Motor neuron (in vitro differentiated cells): ENCODE measurements around the gene ZACN. TPM values are rescaled to one million over a fixed set of nuclear protein-coding genes. Genes with fewer than 3 reads are reported as not detected.

ENCODE experiments used
- ATAC-seq, 8 experiments: fragments of 200-7000 bp; cut with Tn5 transposase; replicated peaks in 6 of 8; 2 replicates each; pipeline ENCODE4 v1.8.0; 2021; ENCODE audit warnings: mild to moderate bottlenecking in 8 of 8, moderate library complexity in 8 of 8
- H3K27ac ChIP-seq, 2 donors: fragments of 250-450 bp; sonication (Bioruptor Pico); 2 replicates each; pipeline ENCODE4 v1.9.0; 2021; ENCODE audit warnings: antibody characterized with exemption in 2 of 2, mild to moderate bottlenecking in 2 of 2, moderate library complexity in 1 of 2
- H3K4me1 ChIP-seq, 2 donors: fragments of 250-450 bp; sonication (Bioruptor Pico); replicated peaks in 1 of 2; 2 replicates each; pipeline ENCODE4 v1.6.1; 2021; ENCODE audit warnings: antibody characterized with exemption in 2 of 2, mild to moderate bottlenecking in 2 of 2, moderate library complexity in 1 of 2
- H3K4me3 ChIP-seq, 5 donors: fragments of 250-450 bp; sonication (Bioruptor Pico); 2 replicates each; pipeline ENCODE4 v1.9.0; 2021; ENCODE audit warnings: antibody characterized with exemption in 5 of 5, mild to moderate bottlenecking in 5 of 5, moderate library complexity in 4 of 5
- WGBS, 10 experiments: fragments of 450-650 bp; shearing (Covaris generic); methylation state at CpG; one replicate each; pipeline ENCODE4 v1.0.0; 2022; 5-methylcytosine and 5-hydroxymethylcytosine counted together
- in situ Hi-C, 9 experiments: fragments of 400-800 bp; cut with MboI; loops; one replicate each; pipeline ENCODE4 v1.15.0; 2021; ENCODE audit warnings: low sequenced_read_pairs in 9 of 9, low pct_unique_long_range_greater_than_20kb in 2 of 9; ENCODE audit not compliant: unreplicated experiment in 9 of 9
- total RNA-seq, 8 experiments: library from RNA; unstranded; fragments of 300-600 nt; gene quantifications; 2 replicates each; pipeline versions ENCODE4 v1.2.3 to v1.2.4, GENCODE V29; 2022

The ZACN gene
- total RNA-seq, 8 experiments from 2014 or later, result 13.1 to 37.3 (median 20.9) TPM

GRCh38 chr17:76088868-76089576, 10.0 kb downstream of the ZACN start:
- Histone ChIP-seq H3K4me1 (peaks cover 0 to 29% of the 10 kb centered on the region in 2 donors), H3K27ac (no peak overlapping the region), H3K4me3 (no peak overlapping the region)
- in situ Hi-C loops, result no loop called here
- 83 to 95% methylated on average over 2 to 11 of the region's 25 CpGs; no CpG with 5 or more reads in 8 of the 10 experiments for WGBS, 10 experiments
- no peak for ATAC-seq

GRCh38 chr17:76089680-76090516, 10.9 kb downstream of the ZACN start:
- peak in 2 of 8 experiments; percentile 8 to 14 for ATAC-seq
- Histone ChIP-seq H3K27ac (peak overlapping the region in 1 of 2 donors; percentile 84), H3K4me3 (no peak overlapping the region), H3K4me1 (peaks cover 0 to 29% of the 10 kb centered on the region in 2 donors)
- 80 to 100% (median 84%) methylated on average over 2 to 8 of the region's 32 CpGs; no CpG with 5 or more reads in 5 of the 10 experiments for WGBS, 10 experiments
- in situ Hi-C loops, result no loop called here

GRCh38 chr17:76090517-76091129, 11.6 kb downstream of the ZACN start:
- ATAC-seq, result peak in 5 of 8 experiments; percentile 39 to 88 (median 65)
- peak overlapping the region in 1 of 2 donors; percentile 84 for H3K27ac ChIP-seq
- no peak overlapping the region for H3K4me3 ChIP-seq
- in situ Hi-C loops, result no loop called here
- peaks cover 0 to 29% of the 10 kb centered on the region in 2 donors for H3K4me1 ChIP-seq
- 57 to 60% (median 58%) methylated on average over 1 to 7 of the region's 17 CpGs; no CpG with 5 or more reads in 7 of the 10 experiments for WGBS, 10 experiments

- in situ Hi-C loops, result no loop called here
- WGBS, 10 experiments, result 60 to 100% (median 71%) methylated on average over 1 to 13 of the region's 23 CpGs; no CpG with 5 or more reads in 1 of the 10 experiments
- peaks cover 0 to 29% of the 10 kb centered on the region in 2 donors for H3K4me1 ChIP-seq
- no peak overlapping the region for H3K4me3 ChIP-seq
- no peak for ATAC-seq
- H3K27ac ChIP-seq, result peak overlapping the region in 1 of 2 donors; percentile 84
Measured at GRCh38 chr17:76091526-76092286, 12.7 kb downstream of the ZACN start.

DNA sequence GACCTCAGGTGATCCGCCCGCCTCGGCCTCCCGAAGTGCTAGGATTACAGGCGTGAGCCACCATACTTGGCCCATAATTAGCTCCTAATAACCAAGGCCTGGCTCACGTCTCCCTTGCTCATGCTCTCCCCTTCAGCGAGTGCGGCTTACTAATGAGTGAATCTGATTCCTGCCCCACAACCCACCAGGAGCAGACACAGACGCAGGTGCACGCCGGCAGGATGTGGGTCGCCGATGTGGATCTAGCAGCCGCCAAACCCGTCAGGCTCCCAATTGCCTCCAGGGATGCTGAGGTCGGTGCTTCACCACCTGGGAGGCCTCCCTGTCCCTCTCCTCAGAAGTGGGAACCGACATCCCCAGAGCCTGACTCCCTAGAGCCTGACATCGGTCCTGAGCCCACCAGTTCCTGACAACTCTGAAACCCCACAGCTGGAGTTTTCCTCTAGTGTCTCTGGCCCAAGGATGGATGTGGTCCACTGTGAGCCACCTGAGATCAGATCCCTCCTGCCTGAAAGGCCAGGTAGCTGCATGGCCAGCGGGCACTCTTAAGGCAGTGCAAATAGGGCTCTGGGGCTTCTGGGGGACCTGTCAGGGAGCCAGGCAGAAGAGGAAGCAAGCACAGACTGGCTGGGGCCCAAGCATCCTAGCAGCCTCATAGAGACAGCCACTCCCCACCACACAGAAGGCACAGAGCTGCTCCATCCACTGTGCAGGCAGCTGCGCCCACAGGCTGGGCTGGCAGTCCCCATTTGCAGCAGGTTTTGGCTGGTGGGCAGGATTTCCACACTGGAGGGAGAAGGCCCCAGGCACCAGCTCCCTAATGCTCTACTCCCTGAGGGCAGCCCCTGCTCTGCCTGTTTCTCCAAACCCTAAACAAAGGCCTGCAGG, 13.8 kb downstream of the ZACN start:
- Histone ChIP-seq H3K27ac (no peak overlapping the region), H3K4me3 (no peak overlapping the region), H3K4me1 (peaks cover 0 to 29% of the 10 kb centered on the region in 2 donors)
- in situ Hi-C loops, result no loop called here
- WGBS, 10 experiments, result 100% methylated on average over 1 to 4 of the region's 20 CpGs; no CpG with 5 or more reads in 5 of the 10 experiments
- ATAC-seq, result no peak

- no peak overlapping the region for H3K4me3 ChIP-seq
- WGBS, 10 experiments, result 60 to 100% (median 96%) methylated on average over 3 to 8 of the region's 11 CpGs; no CpG with 5 or more reads in 5 of the 10 experiments
- peaks cover 0 to 28% of the 10 kb centered on the region in 2 donors for H3K4me1 ChIP-seq
- in situ Hi-C loops, result no loop called here
- H3K27ac ChIP-seq, result no peak overlapping the region
- no peak for ATAC-seq
Measured at GRCh38 chr17:76094046-76094445, 15.1 kb downstream of the ZACN start.

DNA sequence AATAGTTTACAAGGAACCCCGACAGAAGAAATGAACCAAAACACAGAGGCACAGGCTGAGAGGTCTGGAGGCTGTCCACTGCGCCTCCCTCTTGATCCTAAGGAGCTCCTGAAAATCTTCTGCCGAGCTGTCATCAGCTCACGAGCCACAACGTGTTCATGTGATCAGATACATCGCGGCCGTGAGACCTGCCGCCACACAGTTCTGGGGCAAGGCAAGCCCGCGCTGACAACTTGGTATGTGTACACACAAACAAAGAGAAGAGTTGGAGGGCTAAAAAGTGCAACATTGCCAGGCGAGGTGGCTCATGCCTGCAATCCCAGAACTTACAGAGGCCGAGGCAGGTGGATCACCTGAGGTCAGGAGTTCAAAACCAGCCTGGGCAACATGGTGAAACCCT, 17.0 kb downstream of the ZACN start:
- in situ Hi-C loops, result no loop called here
- ATAC-seq, result no peak
- Histone ChIP-seq H3K4me1 (peaks cover 0 to 10% of the 10 kb centered on the region in 2 donors), H3K27ac (no peak overlapping the region), H3K4me3 (no peak overlapping the region)
- WGBS, 10 experiments, result 89 to 100% (median 94%) methylated on average over 1 to 7 of the region's 13 CpGs; no CpG with 5 or more reads in 3 of the 10 experiments

DNA sequence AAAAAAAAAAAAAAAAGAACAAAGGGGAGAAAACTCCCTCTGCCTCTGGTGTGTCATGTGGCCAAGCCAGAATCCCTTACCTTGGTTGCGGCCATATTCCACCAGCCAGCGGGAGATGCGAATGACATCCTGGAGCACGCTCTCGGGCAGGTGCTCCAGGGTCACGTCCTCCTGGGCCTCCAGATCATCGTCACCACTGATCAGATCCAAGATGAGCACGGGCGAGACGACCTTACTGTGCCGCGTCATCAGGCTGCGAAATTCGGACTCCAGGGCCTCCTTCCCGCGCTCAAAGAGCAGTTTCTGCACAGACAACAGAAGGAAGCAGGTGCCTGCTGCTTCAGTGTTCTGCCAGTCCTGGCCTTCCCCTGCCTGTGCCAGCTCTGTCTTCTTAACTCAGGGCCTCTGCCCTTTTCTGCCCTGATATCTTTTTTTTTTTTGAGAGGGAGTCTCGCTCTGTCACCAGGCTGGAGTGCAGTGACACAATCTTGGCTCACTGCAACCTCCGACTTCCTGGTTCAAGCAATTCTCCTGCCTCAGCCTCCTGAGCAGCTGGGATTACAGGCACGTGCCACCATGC, 18.8 kb downstream of the ZACN start:
- peaks cover 5% of the 10 kb centered on the region in 2 donors for H3K4me1 ChIP-seq
- H3K4me3 ChIP-seq, result no peak overlapping the region
- in situ Hi-C loops, result no loop called here
- ATAC-seq, result no peak
- H3K27ac ChIP-seq, result no peak overlapping the region
- WGBS, 10 experiments, result 68 to 100% (median 97%) methylated on average over 2 to 14 of the region's 19 CpGs; no CpG with 5 or more reads in 2 of the 10 experiments

DNA sequence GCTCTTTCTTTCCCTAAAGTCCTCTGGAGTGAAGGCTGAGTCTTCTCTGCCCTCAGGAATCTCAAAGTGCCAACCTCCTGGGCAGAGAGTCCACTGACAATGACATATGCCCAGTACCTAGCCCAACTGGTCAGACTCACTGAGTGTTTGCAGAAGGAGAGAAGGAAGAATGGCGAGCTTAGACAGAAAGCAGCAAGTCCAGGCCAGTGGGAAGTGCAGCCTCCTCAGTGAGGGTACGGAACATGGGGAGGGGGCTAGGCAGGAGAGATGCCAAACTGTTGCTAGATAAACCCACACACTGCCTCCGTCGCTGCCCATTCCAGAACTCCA, 23.9 kb downstream of the ZACN start:
- peaks cover 10 to 12% of the 10 kb centered on the region in 2 donors for H3K4me1 ChIP-seq
- peak in 3 of 8 experiments; percentile 5 to 15 (median 7) for ATAC-seq
- 0 to 20% (median 4%) methylated on average over 1 to 4 of the region's 4 CpGs; no CpG with 5 or more reads in 7 of the 10 experiments for WGBS, 10 experiments
- H3K27ac ChIP-seq, result peak overlapping the region; percentile 94 to 95
- in situ Hi-C loops, result loop anchor here in 7 of 9 experiments (25.0 kb wide), 1 partner anchor 184 kb away; no protein-coding TSS in a partner anchor
- peak overlapping the region; percentile 50 to 86 (median 71) for H3K4me3 ChIP-seq

- H3K4me3 ChIP-seq, result peak within 1 kb of the TSS; percentile 50 to 86 (median 71)
- peak within 1 kb of the TSS; percentile 94 to 95 for H3K27ac ChIP-seq
- H3K4me1 ChIP-seq, result peaks cover 10 to 12% of the 10 kb centered on the region in 2 donors
- in situ Hi-C loops, result loop anchor here in 7 of 9 experiments (25.0 kb wide), 1 partner anchor 184 kb away; no protein-coding TSS in a partner anchor
- WGBS, 10 experiments, result 0 to 8% (median 4%) methylated on average over 5 to 11 of the region's 55 CpGs; no CpG with 5 or more reads in 6 of the 10 experiments
- ATAC-seq, result peak; percentile 79 to 95 (median 90)
Measured at GRCh38 chr17:76103274-76104139, 24.5 kb downstream of the ZACN start, which contains the start of gene EXOC7. Gene EXOC7 (minus strand): TSS chr17:76103787. CDS start chr17:76103692, 95 bp downstream.
